ENCODE data around the gene BDP1.

DNA sequence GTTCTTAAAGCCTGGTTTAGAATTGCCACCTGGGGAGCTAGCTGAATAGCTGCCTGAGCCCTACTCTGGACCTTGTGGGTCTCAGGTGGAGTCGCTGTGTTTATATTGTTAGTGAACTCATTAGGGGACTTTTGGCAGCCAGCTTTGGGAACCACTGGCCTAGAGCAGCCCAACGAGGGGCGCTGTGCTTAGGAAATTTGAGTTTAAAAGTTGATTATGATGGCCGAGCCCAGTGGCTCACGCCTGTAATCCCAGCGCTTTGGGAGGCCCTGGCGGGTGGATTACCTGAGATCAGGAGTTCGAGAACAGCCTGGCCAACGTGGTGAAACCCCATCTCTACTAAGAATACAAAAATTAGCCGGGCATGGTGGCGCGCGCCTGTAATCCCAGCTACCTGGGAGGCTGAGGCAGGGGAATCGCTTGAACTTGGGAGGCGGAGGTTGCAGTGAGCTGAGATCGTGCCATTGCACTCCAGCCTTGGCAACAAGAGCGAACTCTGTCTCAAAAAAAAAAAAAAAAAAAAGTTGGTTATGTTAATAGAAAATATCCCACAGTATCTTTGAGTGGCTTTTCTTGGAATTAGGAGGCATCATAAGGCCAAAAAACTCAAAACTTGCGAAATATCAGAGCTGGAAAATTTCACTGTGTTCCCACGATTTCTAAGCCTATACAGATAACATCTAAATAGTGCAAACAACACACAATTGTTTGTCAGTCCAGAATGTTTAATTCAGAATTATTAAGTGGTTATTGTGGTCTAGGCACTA lies 132.5 kb downstream of the BDP1 start:
- no peak for TF ChIP-seq POLR2A (IDR thresholded peaks at IDR 0.05)
- TF ChIP-seq CTCF (IDR thresholded peaks at IDR 0.05) = no peak
